HL-60 (cell line): ENCODE results near the gene ZNHIT6.

Experiments
- DNase-seq, 2 experiments: peaks; one replicate each; pipeline ENCODE4 v3.0.0-alpha.2; 2010 to 2020; ENCODE audit warnings: low read depth in 1 of 2, low spot score in 1 of 2
- H3K27ac ChIP-seq: fragments of 250-450 bp; sonication (Bioruptor Pico); replicated peaks from 2 replicates; pipeline ENCODE4 v1.5.1; 2020; ENCODE audit warnings: mild to moderate bottlenecking, moderate library complexity
- H3K27me3 ChIP-seq: fragments of 250-450 bp; sonication (Bioruptor Pico); 2 replicates; pipeline ENCODE4 v1.5.1; 2021; ENCODE audit warnings: mild to moderate bottlenecking, moderate library complexity; ENCODE audit not compliant: insufficient read depth, poor library complexity, severe bottlenecking
- H3K4me3 ChIP-seq: replicated peaks from 2 replicates; pipeline ENCODE4 v1.5.1; 2011; ENCODE audit warnings: mild to moderate bottlenecking, control low read depth, low read length; ENCODE audit not compliant: insufficient read depth
- GABPA ChIP-seq: IDR thresholded peaks from 2 replicates; pipeline ENCODE4 v1.6.1; 2012; ENCODE audit warnings: low read depth
- POLR2AphosphoS5 ChIP-seq: IDR thresholded peaks from 2 replicates; pipeline ENCODE4 v1.6.1; 2012; ENCODE audit warnings: low read depth
- SPI1 ChIP-seq: IDR thresholded peaks from 2 replicates; pipeline ENCODE4 v1.6.1; 2012; ENCODE audit warnings: low read depth, mild to moderate bottlenecking, borderline replicate concordance
- TF ChIP-seq, protein P1 (sequence below): IDR thresholded peaks from 2 replicates; pipeline ENCODE4 v1.6.1; 2012; ENCODE audit warnings: low read depth; ENCODE audit not compliant: insufficient replicate concordance
- TF ChIP-seq, protein P2 (sequence below): IDR thresholded peaks from one replicate; pipeline ENCODE4 v1.5.1; 2011; ENCODE audit warnings: low read length, control low read depth, inconsistent platforms; ENCODE audit not compliant: insufficient read depth

The ZNHIT6 gene

DNA sequence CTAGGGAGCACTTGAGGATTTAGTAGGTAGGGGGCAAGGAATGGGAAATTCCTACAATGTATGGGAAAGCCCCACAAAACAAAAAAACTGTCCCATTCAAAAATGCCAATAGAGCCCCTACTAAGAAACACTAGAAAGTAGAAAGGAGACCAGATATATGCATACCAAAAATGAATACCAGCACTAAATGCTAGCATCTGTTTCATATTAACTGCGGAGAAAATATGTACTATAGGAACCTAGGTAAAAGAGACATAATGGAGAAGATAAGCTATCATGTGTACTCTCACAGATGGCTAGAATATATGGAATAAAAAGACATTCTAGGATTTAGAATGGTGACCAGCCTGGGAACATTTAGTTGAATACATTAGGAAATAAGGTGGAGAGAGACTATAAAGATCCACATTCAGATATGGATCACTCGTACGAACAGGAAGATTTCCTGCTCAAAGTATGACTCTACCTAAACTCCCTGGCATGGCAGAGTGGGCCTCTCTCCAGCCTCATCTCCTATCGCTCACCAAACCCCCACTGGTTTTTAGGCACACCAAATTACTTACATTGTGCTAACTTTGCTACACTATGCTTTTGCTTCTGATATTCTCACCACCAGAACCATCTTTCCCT, 18.3 kb downstream of the ZNHIT6 start:
- Histone ChIP-seq H3K27me3 (no peaks in the 10 kb centered on the region), H3K27ac (no peak overlapping the region), H3K4me3 (no peak overlapping the region)
- no peak for TF ChIP-seq GABPA
- TF ChIP-seq, protein P1, sequence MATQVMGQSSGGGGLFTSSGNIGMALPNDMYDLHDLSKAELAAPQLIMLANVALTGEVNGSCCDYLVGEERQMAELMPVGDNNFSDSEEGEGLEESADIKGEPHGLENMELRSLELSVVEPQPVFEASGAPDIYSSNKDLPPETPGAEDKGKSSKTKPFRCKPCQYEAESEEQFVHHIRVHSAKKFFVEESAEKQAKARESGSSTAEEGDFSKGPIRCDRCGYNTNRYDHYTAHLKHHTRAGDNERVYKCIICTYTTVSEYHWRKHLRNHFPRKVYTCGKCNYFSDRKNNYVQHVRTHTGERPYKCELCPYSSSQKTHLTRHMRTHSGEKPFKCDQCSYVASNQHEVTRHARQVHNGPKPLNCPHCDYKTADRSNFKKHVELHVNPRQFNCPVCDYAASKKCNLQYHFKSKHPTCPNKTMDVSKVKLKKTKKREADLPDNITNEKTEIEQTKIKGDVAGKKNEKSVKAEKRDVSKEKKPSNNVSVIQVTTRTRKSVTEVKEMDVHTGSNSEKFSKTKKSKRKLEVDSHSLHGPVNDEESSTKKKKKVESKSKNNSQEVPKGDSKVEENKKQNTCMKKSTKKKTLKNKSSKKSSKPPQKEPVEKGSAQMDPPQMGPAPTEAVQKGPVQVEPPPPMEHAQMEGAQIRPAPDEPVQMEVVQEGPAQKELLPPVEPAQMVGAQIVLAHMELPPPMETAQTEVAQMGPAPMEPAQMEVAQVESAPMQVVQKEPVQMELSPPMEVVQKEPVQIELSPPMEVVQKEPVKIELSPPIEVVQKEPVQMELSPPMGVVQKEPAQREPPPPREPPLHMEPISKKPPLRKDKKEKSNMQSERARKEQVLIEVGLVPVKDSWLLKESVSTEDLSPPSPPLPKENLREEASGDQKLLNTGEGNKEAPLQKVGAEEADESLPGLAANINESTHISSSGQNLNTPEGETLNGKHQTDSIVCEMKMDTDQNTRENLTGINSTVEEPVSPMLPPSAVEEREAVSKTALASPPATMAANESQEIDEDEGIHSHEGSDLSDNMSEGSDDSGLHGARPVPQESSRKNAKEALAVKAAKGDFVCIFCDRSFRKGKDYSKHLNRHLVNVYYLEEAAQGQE: no peak
- no peak for TF ChIP-seq SPI1
- TF ChIP-seq, protein P2, sequence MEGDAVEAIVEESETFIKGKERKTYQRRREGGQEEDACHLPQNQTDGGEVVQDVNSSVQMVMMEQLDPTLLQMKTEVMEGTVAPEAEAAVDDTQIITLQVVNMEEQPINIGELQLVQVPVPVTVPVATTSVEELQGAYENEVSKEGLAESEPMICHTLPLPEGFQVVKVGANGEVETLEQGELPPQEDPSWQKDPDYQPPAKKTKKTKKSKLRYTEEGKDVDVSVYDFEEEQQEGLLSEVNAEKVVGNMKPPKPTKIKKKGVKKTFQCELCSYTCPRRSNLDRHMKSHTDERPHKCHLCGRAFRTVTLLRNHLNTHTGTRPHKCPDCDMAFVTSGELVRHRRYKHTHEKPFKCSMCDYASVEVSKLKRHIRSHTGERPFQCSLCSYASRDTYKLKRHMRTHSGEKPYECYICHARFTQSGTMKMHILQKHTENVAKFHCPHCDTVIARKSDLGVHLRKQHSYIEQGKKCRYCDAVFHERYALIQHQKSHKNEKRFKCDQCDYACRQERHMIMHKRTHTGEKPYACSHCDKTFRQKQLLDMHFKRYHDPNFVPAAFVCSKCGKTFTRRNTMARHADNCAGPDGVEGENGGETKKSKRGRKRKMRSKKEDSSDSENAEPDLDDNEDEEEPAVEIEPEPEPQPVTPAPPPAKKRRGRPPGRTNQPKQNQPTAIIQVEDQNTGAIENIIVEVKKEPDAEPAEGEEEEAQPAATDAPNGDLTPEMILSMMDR: no peak
- no peak for TF ChIP-seq POLR2AphosphoS5
- no peak for DNase-seq

DNA sequence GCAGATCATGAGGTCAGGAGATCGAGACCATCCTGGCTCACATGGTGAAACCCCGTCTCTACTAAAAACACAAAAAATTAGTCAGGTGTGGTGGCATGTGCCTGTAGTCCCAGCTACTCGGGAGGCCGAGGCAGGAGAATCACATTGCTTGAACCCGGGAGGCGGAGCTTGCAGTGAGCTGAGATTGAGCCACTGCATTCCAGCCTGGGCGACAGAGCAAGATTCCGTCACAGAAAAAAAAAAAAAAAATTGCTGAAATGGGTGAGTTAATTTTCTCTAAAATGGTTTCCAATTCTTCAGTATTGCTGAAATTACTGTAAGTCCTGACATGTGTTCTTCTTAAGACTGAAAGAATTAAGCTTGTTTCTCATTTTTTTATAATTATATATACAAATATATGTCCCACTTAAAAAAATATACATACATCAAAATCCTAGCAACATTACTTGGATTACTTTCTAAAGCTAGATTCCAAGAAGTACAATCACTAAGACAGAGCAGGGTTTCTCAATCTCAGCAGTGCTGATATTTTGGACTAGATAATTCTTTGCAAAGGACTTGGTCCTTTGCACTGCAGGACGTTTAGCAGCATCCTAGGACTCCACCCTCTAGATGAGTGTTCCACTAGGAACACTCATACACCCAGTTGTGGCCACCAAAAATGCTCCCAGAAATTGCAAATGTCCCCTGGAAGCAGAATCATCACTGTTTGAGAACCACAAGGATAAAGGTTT, 24.8 kb downstream of the ZNHIT6 start:
- TF ChIP-seq, protein P1: no peak
- TF ChIP-seq SPI1 (no peak), GABPA (no peak), POLR2AphosphoS5 (no peak)
- TF ChIP-seq, protein P2: no peak
- Histone ChIP-seq H3K4me3 (no peak overlapping the region), H3K27ac (no peak overlapping the region), H3K27me3 (no peaks in the 10 kb centered on the region)
- DNase-seq: no peak

DNA sequence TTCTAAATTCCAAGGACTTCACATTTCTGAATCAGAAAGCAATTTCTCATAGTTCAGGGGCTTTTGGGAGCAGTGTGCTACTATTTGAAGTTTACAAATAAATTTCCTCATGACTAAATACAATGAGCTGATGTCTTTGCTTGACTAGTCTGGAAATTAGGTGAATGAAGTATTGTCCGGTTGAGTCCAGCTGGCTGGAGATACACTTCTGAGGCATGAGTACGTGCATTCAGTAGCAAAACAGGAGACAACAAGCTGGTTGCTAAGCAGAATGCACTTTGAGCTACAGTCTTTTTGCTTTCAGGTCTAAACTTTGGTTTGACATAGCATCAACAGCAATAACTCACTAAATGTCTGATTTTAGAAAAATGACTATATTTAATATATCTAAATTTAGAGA, 27.1 kb downstream of the ZNHIT6 start:
- TF ChIP-seq, protein P1: no peak
- no peak for TF ChIP-seq POLR2AphosphoS5
- TF ChIP-seq, protein P2: no peak
- no peak for TF ChIP-seq GABPA
- no peak for TF ChIP-seq SPI1
- no peak for DNase-seq
- Histone ChIP-seq H3K27me3 (no peaks in the 10 kb centered on the region), H3K27ac (no peak overlapping the region), H3K4me3 (no peak overlapping the region)
